ENCODE results near the gene TTLL13.
A peak's percentile ranks its signal among the peaks of the same experiment; 100 is the strongest.
"Not testable (repeated sequence)": the region's sequence is repeated elsewhere in the genome, so short reads cannot be mapped to it uniquely, and the experiment has no call there.

The TTLL13 gene

DNA sequence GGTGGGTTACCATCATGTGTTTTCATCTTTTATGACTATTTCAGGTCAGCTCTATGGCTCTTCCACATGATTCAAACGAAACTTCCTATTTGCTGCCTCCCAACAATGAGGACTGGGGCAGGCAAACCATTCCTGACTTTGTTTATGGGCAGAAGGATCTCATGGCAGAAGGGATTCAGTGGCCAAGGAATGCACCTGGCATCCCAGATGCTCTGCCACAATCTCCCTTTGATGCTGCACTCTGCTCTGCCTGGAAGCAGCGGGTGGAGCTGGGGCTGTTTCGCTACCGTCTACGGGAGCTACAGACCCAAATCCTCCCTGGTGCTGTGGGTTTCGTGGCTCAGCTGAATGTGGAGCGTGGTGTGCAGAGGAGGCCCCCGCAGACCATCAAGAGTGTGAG is 8.5 kb upstream of the TTLL13 start:
- DNase-seq: no peak

DNA sequence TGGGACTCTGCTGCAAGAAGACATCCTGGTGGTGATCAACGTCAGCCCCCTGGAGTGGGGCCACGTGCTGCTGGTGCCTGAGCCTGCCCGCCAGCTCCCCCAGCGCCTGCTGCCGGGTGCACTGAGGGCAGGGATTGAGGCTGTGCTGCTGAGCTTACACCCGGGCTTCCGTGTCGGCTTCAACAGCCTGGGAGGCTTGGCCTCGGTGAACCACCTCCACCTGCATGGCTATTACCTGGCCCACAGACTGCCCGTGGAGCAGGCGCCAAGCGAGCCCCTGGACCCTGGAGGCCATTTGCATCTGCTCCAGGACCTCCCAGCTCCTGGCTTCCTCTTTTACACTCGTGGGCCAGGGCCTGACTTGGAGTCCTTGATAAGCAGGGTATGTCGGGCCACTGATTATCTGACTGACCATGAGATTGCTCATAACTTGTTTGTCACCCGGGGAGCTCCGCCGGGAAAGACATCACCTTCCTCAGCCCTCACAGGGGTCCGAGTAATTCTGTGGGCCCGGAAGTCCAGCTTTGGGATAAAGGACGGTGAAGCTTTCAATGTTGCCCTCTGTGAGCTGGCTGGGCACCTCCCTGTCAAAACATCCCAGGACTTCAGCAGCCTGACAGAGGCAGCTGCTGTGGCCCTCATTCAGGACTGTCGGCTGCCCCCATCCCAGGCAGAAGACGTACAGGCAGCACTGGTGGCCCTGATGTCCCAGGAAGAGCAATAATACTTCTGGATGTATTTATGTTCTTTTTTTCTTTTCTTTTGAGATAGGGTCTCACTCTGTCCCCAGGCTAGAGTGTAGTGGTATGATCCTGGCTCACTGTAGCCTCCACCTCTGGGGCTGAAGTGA is 7.8 kb upstream of the TTLL13 start:
- DNase-seq: no peak

DNA sequence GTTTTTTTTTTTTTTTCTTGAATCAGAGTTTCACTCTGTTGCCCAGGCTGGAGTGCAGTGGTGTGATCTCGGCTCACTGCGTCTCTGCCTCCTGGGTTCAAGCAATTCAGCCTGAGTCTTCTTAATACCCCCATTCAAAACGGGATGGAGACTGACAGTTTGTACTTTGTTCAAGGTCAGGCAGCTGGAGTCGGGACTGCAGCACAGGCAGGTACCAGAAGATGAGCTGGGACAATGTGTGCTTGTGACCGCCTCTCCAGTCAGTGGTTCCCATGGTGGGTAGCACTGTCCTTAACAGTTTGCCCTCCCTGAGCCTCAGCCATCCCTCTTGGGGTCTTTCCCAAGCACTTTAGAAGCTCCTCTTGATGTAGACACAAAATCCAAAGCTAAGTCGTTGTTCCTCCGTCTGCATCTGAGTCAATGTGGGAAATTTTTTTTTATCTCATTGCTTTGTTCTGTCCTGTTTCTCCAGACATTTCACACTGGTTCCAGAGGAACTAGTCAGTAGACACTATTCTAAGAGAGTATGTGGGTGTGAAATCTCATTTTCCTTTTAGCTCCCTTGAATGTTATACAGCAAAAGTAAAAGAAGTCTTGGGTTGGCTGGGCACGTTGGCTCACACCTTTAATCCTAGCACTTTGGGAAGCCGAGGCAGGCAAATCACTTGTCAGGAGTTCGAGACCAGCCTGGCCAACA is 5.3 kb upstream of the TTLL13 start:
- DNase-seq: no peak

DNA sequence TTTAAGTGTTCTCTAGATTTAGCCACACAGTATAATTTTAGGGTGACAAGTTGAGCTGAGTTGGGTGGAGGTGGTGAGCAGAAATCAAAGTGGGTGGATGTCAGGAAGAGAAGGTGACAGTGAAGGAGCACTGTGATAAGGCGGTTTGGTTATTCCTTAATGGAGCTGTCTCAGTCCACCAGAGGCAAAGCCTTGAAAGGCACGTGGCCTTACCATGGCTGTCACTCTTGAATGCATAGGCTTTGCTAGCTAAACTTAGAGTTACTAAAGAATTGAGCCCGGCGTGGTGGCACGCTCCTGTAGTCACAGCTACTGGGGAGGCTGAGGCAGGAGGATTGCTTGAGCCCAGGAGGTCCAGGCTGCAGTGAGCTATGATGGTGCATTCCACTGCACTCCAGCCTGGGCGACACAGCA is 560 bp upstream of the TTLL13 start:
- DNase-seq: no peak

DNA sequence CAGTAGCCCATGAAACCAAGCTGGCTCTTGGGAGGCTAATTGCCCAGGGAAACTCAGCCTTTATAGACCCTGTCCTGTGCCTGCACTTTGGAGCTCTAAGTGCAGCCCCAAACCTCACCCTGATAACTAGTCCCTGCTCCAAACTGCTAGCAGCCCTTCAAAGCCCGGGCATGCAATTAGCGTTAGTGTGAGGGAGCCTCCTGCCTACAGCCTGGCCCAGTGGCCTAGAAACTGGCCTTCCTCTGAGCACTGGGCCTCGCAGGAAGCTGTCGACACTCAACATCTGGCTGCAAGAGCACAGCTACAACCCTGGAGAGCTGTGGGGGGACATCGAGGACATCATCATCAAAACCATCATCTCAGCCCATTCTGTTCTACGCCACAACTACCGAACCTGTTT is 8.4 kb downstream of the TTLL13 start:
- no peak for DNase-seq

DNA sequence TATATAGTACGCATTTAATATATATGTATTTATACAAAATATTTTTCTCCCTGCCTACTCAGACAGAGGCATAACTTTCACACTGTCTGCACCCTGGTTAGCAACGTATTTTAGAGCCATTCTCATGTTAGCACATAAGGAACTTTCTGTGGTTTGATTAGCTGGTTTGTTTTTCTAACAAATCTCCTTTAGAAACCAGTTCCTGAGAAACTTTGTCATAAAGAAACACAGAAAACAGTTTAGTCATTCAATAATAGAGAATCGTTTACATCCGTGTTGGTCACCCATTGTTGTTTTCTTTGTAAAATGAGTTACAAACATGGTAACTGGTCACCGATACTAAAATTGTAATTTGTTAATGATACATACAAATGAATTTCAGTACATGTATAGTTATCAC is 10.2 kb downstream of the TTLL13 start:
- DNase-seq: no peak

DNA sequence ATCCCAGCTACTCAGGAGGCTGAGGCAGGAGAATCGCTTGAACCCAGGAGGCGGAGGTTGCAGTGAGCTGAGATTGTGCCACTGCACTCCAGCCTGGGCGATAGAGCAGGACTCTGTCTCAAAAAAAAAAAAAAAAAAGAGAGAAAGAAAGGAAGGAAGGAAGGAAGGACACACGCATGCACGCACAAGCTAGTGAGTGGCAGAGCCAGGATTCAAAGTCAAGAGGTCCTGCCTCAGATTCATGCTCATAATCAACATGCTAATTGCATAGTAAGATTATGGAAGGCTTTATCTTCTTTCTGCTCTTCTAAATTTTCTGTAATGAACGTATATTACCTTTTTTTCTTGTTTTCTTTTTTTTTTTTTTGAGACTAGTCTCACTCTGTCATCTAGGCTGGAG is 11.4 kb downstream of the TTLL13 start:
- DNase-seq: not testable (repeated sequence)

DNA sequence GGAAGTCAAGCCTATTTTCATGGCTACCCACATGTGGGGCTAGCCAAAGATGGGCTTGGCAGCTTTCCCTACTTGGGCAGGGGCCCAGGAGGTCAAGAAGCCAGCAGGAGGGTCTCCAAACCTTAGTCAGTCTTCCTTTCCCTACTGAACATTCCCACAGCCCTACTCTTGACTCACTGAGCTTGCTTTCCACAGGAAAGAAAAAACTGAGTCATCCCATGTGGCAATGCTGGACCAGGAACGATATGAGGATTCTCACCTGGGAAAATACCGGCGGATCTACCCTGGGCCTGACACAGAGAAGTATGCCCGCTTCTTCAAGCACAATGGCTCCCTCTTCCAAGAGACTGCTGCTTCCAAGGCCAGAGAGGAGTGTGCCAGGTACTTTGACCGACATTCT is 12.5 kb downstream of the TTLL13 start:
- no peak for DNase-seq

DNA sequence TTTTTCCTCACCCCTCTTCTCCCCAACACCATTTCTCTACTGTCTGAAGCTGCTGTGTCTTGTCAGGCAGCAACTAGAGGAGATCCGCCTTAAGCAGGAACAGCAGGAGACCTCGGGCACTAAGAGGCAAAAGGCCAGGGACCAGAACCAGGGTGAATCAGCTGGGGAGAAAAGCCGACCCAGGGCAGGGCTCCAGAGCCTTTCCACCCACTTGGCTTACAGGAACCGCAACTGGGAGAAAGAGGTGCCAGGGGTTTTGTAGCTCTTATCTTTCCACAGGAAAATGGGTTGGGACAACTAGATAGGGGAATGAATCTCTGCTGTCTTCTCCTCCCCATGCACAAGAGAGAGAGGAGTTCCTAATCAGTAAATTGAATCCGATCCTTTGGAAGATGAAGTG is 13.1 kb downstream of the TTLL13 start:
- no peak for DNase-seq

DNA sequence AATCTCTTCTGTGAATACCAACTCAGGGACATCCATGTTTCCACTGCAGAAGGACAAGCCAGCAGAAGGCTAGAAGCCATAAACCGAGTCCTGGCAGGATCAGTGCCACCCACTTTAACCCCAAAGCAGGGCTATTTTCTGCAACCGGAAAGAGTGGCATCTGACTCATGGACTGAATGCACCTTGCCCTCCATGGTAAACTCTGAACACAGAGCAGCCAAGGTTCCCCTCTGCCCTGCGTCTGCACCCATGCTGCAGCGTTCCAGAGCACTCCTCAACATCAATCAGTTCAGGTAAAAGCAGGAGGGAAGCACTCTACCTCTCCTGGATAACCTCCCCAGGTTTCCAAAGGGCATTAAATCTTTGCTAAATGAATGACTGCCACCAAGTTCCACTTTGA is 15.3 kb downstream of the TTLL13 start:
- DNase-seq: no peak

DNA sequence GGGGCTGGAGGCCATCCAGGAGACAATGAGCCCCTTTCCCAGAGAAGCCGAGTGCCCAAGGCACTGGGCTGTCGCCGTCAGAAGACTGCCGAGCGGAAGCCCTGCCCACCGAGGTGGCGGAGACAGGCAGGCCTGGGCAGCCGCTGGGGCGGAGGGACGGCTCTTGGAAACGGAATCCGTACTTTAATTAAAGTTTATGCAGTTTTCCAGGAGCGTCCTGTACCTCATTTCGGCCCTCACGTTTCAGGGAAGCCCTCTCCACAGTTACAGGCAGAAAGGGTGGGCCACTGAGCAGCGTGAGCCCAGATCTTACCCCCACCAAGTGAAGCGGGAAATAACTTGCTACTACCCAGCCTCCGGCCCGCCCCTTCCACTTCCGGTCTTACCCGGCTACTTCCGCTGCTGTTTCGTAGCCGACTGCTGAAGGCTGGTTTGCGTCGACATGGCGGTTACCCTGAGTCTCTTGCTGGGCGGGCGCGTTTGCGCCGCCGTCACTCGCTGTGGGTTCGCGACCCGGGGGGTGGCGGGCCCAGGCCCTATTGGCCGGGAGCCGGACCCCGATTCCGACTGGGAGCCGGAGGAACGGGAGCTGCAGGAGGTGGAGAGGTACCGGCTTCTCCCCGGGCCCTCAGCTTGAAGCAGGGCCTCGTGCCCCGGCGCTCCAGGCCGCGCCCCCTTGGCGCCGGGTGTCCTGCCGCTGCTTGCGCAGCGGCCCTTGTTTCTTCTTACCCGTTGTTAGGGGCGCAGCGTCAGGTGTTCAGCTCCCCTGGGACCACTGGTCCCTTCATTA is 16.1 kb downstream of the TTLL13 start, which contains the start of gene NGRN:
NGRN (plus strand) TSS at position 402 of the 790 bp plus-strand sequence; CDS start at position 443, 41 bp downstream.
- peak; percentile 40 for DNase-seq

DNA sequence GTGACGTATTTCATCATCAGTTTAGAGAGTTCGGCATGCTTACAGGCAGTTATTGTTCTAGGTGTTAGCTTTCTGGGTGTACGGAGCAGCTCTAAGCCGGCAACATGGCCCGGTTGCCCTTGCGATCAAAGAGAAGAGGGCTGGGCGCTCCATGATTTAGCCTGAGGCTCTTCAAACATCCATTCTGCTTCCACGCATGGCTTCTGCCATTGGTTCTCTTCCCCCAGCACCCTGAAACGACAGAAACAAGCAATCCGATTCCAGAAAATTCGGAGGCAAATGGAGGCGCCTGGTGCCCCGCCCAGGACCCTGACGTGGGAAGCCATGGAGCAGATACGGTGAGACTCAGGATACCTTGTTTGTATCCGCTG is 16.7 kb downstream of the TTLL13 start:
- DNase-seq: no peak

DNA sequence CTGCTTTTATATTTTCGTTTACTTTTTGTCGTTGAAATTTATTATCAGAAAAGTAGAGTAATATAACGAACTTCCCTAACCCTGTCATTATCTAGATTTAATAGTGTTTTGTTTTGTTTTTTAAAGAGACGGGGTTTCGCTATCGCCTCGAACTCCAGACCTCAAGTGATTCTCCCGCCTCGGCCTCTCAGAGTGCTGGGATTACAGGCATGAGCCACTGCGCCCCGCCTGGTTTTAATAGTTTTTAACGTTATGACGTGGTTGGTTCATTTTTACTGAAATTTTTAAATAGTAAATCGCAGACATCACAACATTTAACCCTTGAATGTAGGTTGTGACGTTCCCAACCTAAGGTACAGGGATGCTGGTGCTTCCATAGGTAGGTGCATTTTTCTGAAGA is 17.1 kb downstream of the TTLL13 start:
- DNase-seq: no peak

DNA sequence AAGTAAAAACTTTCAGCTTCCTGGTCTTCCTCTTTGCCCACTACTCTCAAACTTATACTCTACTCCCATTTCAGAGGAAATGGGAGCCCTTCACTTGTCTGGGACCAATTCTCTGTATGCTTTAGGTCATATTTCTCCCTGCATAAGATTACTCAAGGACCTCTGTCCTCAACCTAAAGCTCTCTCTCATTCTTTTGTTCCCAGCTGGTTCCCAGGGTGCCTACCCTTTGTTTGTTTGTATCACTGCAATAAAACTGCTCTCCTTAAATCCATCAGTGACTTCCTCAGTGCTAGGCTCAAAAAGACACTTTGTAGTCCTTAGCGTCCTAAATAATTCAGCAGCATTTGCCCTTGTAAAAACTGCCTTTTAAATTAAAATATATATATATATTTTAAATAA is 19.1 kb downstream of the TTLL13 start:
- DNase-seq: peak; percentile 48

DNA sequence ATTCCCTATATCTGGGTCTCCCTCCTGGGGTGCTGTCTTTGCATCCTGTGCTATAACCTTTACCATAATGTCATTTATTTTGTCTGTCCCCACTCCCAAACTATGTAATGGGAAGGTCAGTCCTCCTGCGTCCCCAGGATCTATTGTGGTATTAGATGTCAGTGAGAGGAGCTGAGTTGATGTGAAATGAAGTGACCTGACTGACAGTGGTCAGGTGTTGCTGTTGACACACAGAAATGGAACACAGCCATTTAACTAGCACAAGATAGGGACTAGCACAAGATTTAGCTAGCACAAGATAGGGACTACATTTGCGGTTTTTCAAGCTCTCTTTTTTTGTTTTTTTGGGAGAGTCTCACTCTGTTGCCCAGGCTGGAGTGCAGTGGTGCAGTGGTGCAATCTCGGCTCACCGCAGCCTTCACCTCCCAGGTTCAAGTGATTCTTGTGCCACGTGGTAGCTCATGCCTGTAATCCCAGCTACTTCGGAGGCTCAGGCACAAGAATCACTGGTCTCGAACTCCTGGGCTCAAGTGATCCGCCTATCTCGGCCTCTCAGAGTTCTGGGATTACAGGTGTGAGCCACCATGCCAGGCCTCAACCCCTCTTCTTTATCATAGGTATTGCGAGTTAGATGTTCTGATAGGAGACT is 21.3 kb downstream of the TTLL13 start:
- DNase-seq: no peak

DNA sequence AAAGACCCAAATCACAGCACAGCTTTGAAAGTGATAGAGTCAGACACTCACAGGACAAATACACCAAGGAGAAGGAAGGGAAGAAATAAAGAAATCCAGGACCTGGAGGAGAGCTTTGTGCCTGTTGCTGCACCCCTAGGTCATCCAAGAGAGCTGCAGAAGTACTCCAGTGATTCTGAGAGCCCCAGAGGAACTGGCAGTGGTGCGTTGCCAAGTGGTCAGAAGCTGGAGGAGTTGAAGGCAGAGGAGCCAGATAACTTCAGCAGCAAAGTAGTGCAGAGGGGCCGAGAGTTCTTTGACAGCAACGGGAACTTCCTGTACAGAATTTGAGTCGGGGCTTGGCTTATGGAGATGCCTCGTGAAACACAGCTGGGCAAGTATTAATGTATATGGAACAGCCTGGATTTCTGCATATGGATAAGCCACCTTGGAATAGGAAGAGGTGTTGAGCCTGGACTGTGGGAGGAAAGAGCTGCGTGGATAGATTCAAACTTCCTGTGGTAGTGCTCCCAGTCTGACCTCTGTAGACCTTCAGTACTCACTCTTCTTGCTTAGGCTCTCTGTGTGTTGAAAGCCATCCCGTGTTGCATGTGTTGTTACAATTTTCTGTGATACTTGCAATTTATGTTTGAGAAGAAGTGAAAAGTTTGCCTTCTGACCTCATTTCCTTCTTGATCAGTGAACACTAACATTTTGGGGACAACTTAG is 22.3 kb downstream of the TTLL13 start:
- no peak for DNase-seq

DNA sequence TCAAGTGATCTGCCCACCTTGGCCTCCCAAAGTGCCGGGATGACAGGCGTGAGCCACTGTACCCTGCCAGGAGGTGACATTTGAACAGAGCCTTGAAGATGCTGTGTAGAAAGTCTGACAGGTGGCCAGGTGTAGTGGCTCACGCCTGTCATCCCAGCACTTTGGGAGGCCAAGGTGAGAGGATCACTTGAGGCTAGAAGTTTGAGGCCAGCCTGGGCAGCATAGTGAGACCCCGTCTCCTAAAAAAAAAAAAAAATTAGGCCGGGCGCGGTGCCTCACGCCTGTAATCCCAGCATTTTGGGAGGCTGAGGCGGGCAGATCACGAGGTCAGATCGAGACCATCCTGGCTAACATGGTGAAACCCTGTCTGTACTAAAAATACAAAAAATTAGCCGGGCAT is 29.1 kb downstream of the TTLL13 start:
- DNase-seq: not testable (repeated sequence)

DNA sequence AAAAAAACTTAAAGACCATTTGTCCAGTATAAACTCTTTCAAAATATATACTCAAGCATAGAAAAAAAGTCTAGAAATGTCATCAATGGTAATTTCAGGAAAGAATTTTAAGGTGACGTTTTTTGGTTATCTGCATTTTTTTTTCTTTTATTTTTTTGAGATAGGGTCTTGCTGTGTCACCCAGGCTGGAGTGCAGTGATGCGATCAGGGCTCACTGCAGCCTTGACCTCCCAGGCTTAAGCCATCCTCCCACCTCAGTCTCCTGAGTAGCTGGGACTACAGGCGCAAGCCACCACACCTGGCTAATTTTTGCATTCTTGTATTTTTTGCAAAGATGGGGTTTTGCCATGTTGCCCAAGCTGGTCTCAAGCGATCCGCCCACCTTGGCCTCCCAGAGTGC is 31.4 kb downstream of the TTLL13 start:
- DNase-seq: not testable (repeated sequence)

DNA sequence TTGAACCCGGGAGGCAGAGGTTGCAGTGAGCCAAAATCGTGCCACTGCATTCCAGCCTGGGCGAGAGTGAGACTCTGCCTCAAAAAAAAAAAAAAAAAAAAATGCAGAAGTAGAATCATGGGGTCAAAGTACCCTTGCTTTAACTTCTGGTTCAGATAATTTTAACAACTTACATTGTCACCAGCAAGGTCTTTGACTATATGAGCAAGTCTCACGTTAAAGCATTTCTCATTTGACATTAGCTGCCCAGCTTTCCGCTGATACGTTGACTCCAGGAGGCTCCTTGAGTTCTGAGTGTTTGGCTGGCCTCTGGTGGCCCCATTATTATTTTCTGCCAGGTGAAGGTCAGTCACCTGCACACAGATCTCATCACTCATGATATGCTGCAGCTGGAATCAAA is 32.3 kb downstream of the TTLL13 start:
- not testable (repeated sequence) for DNase-seq

DNA sequence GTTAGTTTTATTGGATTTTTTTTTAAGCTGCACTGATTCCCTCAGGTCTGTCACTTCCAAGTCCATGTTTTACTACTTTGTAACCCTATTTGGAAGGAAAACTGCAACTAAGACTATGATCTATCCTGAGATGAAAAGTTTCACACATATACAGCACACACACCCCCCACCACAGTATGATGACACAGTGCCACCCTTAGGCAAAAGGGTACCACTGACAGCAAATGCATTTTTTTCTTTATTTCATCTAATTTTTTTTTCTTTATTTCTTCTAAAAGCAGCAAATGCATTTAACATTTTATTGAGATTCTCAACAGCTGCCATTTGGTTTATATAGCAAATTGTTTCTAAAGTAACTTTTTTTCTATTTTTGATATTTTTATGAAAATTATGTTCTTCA is 37.3 kb downstream of the TTLL13 start:
- DNase-seq: no peak

DNA sequence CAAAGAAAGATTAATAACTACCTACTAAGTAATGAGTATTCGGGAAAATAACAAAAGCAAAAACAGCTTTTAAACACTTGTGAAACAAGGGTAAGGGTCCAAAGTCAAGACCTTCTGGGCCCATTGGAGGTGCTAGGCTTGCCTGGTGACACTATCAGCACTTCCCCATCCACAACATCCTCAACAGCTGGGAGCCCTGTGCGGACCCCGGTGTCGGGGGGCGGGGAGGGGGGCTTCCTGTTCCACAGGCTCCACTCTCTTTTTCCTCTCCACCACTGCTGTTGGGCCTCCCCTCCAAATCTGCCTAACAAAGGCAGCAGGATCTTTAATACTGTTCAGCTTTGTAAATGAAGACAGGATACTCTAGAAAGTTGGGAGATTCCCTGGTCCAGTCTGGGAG is 37.7 kb downstream of the TTLL13 start:
- DNase-seq: no peak

DNA sequence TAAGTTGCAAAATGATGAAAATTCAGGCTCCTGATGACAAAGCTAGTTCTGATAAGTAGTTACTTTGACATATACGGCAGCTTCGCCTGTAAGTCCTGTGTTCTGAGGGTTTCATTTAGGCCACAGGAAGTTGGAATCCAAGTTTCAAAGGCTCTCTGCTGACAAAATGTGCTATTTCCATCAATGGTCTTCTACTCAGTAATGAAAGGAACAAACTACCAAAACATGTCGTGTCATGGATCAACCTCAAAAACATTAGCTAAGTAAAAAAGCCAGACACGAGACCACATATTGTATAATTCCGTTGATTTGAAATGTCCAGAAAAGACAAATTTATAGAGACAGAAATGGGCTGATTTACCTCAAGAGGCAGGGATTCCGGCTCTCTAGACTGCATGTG is 38.6 kb downstream of the TTLL13 start:
- no peak for DNase-seq
